HFFc6 (cell line): ENCODE results near the gene SLC6A1. TPM values are rescaled to one million over a fixed set of nuclear protein-coding genes. Genes with fewer than 3 reads are reported as not detected.

Experiments used
- DNase-seq: peaks from one replicate; pipeline ENCODE4 v3.0.0-alpha.2; 2018
- H3K27ac Mint-ChIP-seq: 2 replicates; pipeline ENCODE4 v1.8.0; 2020; ENCODE audit warnings: mild to moderate bottlenecking, mixed read lengths
- H3K27me3 Mint-ChIP-seq: 2 replicates; pipeline ENCODE4 v1.8.0; 2021; ENCODE audit warnings: mild to moderate bottlenecking, moderate library complexity, mixed read lengths; ENCODE audit not compliant: insufficient read depth
- H3K36me3 Mint-ChIP-seq: 2 replicates; pipeline ENCODE4 v1.8.0; 2021; ENCODE audit warnings: low read depth, mixed read lengths
- H3K4me1 Mint-ChIP-seq: 2 replicates; pipeline ENCODE4 v1.8.0; 2020; ENCODE audit warnings: low read depth, mixed read lengths
- H3K4me3 Mint-ChIP-seq: 2 replicates; pipeline ENCODE4 v1.8.0; 2020; ENCODE audit warnings: mild to moderate bottlenecking, moderate library complexity, mixed read lengths
- H3K9me3 Mint-ChIP-seq: 2 replicates; pipeline ENCODE4 v1.8.0; 2020; ENCODE audit warnings: mild to moderate bottlenecking, mixed read lengths
- CTCF ChIP-seq: fragments of 200-600 bp; sonication (generic); IDR thresholded peaks from 2 replicates; pipeline ENCODE4 v1.5.0; 2021; ENCODE audit warnings: antibody characterized with exemption, mild to moderate bottlenecking
- total RNA-seq, 6 experiments: library from RNA; stranded (reverse); fragmentation: NEBNext Ultra II Directional; extraction: Animal tissue kit (Norgen Biotek cat#: 25700); gene quantifications; 2 replicates in 1 of 6; 3 replicates in 5 of 6; pipeline ENCODE4 v1.2.3, GENCODE V29; 2021

SLC6A1 gene
- total RNA-seq, 6 experiments from 2014 or later: not detected

- no peak for DNase-seq
- no peaks in the 10 kb centered on the region for H3K4me1 Mint-ChIP-seq
- no peaks in the 10 kb centered on the region for H3K9me3 Mint-ChIP-seq
- no peaks in the 10 kb centered on the region for H3K36me3 Mint-ChIP-seq
- H3K4me3 Mint-ChIP-seq: no peak overlapping the region
- no peak for TF ChIP-seq CTCF
- peaks cover 52% of the 10 kb centered on the region for H3K27me3 Mint-ChIP-seq
- no peak overlapping the region for H3K27ac Mint-ChIP-seq
Measured at GRCh38 chr3:11020764-11021163, 28.2 kb downstream of the SLC6A1 start.

GRCh38 chr3:11021611-11022011 is 29.1 kb downstream of the SLC6A1 start:
- Mint-ChIP-seq H3K27ac (no peak overlapping the region), H3K4me1 (no peaks in the 10 kb centered on the region), H3K27me3 (peaks cover 52% of the 10 kb centered on the region), H3K9me3 (peaks cover 5% of the 10 kb centered on the region), H3K36me3 (peaks cover under 1% of the 10 kb centered on the region; the same call in 1 of the 2 replicates), H3K4me3 (no peak overlapping the region)
- TF ChIP-seq CTCF: 0 out of 2 replicates have a peak, but pooled peaks have one; percentile 14
- no peak for DNase-seq

GRCh38 chr3:11022115-11022514 is 29.6 kb downstream of the SLC6A1 start:
- Mint-ChIP-seq H3K4me3 (no peak overlapping the region), H3K27me3 (peaks cover 52% of the 10 kb centered on the region), H3K27ac (no peak overlapping the region), H3K4me1 (no peaks in the 10 kb centered on the region), H3K36me3 (peaks cover 4% of the 10 kb centered on the region; the same call in 1 of the 2 replicates), H3K9me3 (peaks cover 10% of the 10 kb centered on the region)
- DNase-seq: no peak
- TF ChIP-seq CTCF: no peak

DNA sequence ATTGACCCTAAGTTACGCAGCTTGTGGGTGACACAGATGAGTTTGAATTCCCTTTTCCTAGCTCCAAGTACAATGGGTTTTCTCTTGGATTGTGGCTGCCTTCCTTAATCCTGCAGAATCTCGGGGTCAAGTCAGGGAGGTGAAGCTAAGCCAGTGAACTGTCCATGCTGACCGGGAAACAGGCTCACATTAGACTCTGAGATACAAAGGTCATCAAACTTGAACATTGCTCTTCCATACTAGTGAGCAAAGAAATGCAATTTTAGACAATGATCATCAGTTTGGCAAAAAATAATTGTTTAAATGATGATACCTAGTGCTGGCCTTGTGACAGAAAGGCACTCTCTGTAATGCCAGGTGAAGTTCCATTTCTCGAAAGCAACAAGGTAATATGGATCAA is 31.6 kb downstream of the SLC6A1 start:
- no peak for TF ChIP-seq CTCF
- Mint-ChIP-seq H3K4me1 (no peaks in the 10 kb centered on the region), H3K27me3 (peaks cover 48% of the 10 kb centered on the region), H3K9me3 (peaks cover 11% of the 10 kb centered on the region), H3K4me3 (no peak overlapping the region), H3K36me3 (peaks cover 4% of the 10 kb centered on the region; the same call in 1 of the 2 replicates), H3K27ac (no peak overlapping the region)
- DNase-seq: no peak

DNA sequence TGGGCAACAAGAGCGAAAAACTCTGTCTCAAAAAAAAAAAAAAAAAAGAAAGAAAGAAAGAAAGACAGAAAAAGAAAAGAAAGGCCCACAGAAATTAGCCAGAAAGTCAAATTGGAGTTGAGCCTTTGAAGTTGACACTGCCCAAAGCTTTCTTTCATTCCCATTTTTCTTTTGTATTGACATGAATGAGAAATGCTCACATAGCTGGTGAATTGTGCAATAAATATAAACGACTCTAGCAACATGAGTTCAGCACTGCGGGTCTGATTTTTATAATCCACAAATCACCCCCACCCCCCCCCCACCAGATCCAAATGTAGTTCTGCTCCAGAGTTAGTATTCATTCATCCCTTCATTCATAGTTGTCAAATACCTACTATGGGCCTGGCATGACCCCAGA is 37.4 kb downstream of the SLC6A1 start:
- Mint-ChIP-seq H3K36me3 (peaks cover 4% of the 10 kb centered on the region; the same call in 1 of the 2 replicates), H3K9me3 (peaks cover 11% of the 10 kb centered on the region), H3K27me3 (peaks cover 28% of the 10 kb centered on the region), H3K4me3 (no peak overlapping the region), H3K27ac (no peak overlapping the region), H3K4me1 (no peaks in the 10 kb centered on the region)
- TF ChIP-seq CTCF: no peak
- DNase-seq: no peak

- Mint-ChIP-seq H3K4me1 (no peaks in the 10 kb centered on the region), H3K36me3 (no peaks in the 10 kb centered on the region), H3K9me3 (no peaks in the 10 kb centered on the region), H3K27me3 (peaks cover 35% of the 10 kb centered on the region), H3K27ac (no peak overlapping the region), H3K4me3 (no peak overlapping the region)
- no peak for DNase-seq
- TF ChIP-seq CTCF: no peak
Measured at GRCh38 chr3:11033871-11034270, 41.3 kb downstream of the SLC6A1 start.
